NCI-H526 (cell line): ENCODE measurements around the gene CELF4.
A peak's percentile ranks its signal among the peaks of the same experiment; 100 is the strongest.

ENCODE experiments used
- DNase-seq, 2 experiments: peaks; one replicate each; lab custom pipeline; 2025; lab: John Stamatoyannopoulos, UW

The CELF4 gene

GRCh38 chr18:37442477-37442876 lies 123.1 kb downstream of the CELF4 start:
- no peak for DNase-seq

DNA sequence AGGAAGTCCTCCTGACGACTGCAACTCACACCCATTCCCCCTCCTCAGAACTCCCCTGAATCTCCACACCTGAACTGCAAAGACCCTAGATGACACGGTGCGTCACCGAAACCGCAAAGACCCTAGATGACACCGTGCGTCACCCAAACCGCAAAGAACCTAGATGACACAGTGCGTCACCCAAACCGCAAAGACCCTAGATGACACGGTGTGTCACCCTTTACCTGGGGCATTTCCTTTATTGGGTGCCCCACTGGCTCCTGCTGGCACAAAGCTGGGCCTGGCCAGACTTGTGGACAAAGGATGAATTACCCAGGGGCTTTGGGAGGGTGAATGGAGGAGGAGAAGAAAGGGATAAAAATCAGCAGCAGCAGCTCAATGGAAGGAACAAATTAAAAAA lies 123.8 kb downstream of the CELF4 start:
- DNase-seq: no peak

- no peak for DNase-seq
Measured at GRCh38 chr18:37440206-37440605, 125.4 kb downstream of the CELF4 start.

DNA sequence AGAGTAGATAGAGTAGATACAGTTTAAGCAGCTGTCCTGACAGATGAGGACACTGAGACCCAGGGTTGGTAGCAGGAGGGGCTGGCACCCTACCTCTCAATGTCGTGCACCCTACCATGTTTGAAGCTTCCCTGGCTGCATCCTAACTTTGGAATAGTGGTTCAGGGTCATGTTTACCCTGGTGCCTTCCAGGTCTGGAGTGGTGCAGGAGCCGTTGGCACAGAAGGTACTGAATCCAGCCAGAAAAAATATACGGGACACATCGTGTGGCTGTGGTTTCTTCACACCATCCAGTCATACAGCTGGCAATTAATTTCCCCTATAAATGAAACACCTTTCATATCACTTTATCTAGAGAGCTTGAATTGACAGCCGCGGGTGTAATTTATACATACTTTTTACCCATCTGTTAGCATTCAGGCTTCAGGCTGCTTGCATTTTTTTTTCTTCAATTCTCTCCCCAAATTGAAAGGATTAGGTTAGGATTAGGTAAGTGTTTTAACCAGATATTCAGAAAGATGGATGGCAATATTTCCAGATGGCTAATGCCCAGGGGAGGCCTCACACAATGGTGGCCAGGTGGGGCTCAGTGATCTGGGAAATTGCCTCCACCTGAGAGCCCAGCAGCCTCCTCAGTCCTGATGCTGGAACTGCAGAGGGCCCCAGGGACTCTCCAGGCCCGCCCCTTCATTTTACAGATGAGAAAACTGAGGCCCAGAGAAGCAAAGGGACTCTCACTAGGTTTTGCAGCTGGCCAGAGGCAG lies 127.0 kb downstream of the CELF4 start:
- no peak for DNase-seq

DNA sequence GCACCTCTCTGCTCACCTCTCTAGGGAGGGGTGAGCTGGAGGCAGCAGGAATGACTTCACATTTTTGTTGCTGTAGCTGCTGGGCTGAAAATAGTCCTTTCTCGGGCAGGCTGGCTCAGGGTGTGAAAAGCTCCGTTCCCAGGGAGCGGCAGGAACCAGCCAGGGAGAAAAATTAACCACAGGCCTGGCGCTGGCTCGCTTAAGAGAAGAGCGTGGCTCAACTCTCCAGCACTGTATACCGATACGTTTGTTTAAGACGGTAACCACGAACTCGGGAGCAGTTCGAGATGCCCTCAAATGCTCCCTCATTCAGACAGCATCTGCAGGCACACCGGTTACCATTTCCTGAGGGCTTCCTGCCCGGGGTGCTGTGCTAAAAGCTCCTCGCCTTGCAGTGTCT lies 129.6 kb downstream of the CELF4 start:
- DNase-seq: no peak

DNA sequence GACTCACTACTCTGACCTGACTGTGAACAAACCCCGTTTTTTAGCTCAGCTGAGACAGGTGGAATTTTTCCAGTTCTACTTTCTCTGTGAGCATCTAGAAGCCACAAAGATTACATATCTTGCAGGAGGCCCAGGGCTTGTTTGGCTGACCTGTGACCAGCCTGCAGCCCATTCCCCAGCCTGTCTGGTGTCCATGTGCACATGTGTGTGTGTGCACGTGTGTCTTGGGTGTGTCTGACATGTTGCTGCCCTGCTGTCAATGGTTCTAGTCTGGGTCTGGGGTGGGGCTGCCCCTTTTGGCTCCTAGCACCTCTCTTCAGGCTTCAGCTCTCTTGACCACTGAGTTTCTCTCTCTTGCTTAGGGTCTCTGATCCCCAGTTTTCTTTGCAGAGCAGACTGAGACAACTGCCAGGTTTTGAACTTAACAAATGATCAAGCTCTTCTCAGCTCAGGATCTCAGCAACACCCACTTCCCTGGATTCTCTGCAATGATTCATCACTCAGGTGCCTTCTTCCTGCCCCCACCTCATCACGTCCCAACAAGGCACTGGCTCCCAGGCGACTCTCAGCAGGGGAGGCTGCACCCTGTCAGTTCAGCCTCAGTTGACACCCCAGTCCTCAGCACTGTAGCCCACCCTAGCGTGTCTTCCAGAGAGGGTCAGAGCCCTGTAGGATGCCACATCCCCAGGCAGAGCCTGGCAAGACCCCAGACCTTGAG lies 130.3 kb downstream of the CELF4 start:
- DNase-seq: no peak

- no peak for DNase-seq
Measured at GRCh38 chr18:37434161-37434860, 131.3 kb downstream of the CELF4 start.

DNA sequence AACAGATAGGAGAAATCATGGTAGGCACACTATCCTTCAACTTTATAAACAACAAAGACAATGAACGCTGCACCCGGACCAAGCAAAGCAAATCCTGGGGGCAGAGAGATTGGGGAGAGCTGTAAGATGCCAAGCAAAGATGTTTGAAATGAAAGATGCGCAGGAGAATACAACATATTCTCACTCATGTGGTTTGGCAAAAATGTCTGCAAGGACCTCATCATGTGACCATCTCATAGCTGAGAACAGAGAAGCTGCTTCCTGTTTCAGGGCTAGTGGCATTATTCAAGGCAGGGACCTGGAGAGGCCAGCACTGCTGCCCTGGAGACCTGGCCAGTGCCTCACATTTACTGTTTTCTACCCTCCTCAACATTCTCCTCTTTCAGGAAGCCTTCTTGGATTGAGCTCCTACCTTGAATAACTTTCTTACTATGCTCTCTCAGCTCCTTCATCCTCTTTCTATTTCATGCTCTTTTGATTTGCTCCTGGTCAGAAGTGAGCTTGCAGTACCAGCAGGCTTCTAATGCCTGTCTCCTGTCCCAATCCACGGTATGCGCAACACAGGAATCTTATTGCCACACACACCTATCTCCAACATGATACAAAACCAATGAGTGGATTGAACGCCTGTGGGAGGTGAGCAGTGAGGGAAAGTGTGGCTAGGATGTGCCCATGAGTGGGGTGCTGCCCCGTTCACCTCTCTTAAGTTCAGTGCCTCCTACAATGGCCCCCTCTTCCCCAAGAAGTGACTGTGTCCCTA lies 133.0 kb downstream of the CELF4 start:
- no peak for DNase-seq

DNA sequence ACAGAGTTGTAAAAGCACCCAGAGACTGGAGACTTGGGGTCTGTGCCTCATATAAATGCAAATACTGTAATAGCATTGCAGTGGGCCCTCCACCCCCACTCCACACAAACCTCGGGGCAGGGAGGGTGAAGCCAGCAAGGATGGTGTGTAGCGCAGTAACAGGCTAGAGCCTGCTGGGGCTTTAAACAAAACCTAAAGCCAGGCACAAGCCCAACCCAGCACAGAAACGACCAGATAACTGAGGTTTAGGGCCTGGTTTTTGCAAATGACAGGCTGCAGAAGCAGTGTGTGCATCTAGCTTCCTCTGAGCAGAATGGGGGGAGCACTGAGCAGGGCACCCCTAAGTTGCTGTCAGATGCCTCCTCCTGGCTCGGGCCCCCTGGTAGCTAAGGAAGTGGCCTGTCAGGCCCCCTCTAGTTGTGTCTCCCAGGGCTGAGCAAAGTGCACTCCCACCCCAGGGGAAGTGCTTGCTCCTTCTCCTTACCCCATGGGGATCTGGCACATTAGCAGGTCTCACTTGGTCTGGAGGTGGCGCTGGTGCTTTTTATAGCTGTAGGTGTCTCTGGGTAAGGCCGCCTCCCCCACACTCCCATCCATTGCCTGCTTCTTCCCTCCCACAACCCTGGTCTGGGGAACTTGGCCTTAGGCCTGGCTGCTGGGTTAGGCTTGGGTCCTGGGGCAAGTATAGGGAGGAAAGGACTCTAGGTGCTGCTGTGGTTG lies 135.1 kb downstream of the CELF4 start:
- DNase-seq: no peak

GRCh38 chr18:37429791-37430190 lies 135.8 kb downstream of the CELF4 start:
- DNase-seq: peak; percentile 5 to 8

- DNase-seq: no peak
Measured at GRCh38 chr18:37428288-37428974, 137.2 kb downstream of the CELF4 start.

- no peak for DNase-seq
Measured at GRCh38 chr18:37426586-37426985, 139.0 kb downstream of the CELF4 start.

DNA sequence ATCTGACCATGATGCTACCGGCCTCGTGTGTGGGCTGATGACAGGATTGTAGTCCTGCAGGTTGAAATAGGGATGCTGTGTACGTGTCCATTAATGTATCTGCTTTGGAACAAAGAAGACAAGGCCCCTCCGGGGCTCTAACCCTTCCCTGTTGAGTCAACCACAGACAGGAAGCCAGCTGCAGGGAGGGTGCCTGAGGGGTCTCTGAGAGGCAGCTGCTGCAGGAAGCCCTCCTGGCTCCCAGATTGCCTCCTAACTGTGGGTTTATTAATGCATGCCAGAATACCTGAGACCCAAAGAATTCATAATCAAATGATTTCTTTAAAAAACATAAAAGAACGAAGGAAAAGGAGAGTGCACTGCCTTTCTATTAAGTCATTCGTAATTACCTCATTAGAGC lies 140.4 kb downstream of the CELF4 start:
- no peak for DNase-seq

DNA sequence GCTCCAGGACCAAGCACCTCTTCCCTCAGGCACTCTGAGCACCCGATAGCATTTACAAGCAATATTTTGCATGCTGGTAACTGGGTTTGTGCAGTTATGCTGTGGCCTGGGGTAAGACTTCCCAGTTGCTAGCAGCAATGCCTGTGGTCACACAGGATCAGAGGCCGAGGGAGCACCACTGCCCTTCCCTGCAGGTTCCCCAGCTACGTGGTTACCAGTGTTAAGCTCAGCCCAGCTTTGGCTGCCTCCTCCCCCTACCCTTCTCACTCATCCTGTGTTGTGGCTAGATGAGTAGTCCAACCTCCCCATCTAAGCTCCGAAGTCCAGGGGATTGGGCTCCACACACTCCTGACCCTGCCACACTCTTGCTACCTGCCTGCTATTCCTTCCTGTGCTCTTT lies 141.1 kb downstream of the CELF4 start:
- DNase-seq: no peak

DNA sequence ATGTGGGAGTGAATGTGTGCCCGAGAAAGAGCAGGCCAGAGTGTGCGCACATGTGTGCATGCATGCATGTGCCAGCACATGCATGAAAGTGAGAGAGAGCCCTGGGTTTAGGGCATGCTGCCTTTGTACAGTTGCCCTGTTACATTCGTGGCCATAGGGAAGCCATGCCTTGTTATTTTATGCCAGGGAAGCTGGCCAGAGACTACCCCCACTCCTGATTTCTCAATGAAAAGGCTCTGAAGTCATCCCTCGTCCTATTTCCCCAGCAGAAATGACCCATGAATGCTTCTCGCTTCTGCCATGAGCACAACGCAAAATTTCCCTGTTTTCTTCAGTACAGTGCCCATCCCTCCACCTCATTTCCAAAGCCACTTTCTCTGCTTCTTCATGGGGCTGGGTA lies 143.0 kb downstream of the CELF4 start:
- no peak for DNase-seq

- DNase-seq: no peak
Measured at GRCh38 chr18:37422116-37422515, 143.5 kb downstream of the CELF4 start.

DNA sequence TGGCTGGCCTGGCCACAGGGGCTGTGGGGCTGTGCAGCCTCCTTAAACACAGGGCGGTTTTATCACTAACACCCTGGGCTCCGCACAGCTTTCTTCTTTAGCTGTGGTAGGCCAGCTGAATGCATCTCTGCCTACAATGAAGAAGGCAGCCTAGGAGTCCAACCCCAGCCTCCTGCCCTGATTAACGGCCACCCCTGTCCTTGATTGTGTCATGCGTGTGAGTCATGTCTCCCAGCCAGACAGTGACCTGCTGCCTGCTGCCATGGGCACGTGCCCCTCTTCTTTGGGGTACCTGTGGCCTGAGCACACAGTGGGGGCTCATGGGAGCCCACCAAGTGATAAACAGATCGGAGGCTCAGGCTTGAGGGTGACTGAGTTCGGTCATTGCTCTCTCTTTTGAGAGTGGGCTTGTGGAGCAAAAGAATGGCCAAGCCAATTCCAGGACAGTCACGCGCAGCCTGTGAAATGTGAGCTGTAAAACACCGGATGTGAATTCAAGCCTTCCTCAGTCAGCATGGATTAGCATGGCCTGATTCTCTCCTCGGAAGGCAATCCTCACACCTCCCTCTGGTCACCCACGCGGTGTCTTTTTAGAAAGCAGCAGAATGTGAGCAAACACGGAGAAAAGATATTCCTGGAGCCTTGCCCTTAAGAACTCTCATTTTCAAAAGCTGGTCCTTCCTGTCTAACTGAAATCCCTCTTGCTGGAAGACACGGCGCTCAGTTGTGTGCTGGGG lies 144.1 kb downstream of the CELF4 start:
- DNase-seq: no peak

- no peak for DNase-seq
Measured at GRCh38 chr18:37420315-37420880, 145.2 kb downstream of the CELF4 start.

DNA sequence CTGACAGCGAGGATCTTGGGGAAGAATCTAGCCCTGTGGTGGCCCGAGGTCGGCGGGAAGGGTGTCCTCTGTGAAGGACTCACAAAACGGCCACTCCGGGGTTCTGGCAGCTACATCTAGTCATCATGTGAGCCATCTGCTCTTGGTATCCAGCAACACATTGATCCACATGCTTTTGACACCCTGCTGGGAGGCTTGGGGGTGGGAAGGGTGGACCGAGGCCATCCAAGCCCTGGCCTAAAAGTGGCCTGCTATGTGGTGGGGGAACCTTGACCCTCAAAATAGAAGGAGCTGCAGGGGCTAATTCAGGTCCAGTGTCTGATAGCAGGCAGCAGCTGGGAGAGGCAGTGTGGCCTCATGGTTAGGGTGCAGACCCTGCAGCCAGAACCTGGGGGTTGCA lies 145.7 kb downstream of the CELF4 start:
- no peak for DNase-seq

- no peak for DNase-seq
Measured at GRCh38 chr18:37419315-37419714, 146.3 kb downstream of the CELF4 start.
